Endothelial cell (in vitro differentiated cells): ENCODE results near the gene E2F7. TPM values are rescaled to one million over a fixed set of nuclear protein-coding genes. Genes with fewer than 3 reads are reported as not detected.

Source experiments
- DNase-seq: peaks from one replicate; pipeline ENCODE4 v3.0.0; 2021; ENCODE audit warnings: low spot score
- H3K27ac Mint-ChIP-seq: one replicate; pipeline ENCODE4 v1.8.0; 2021; ENCODE audit warnings: mixed read lengths, inconsistent platforms; ENCODE audit not compliant: unreplicated experiment
- H3K27me3 Mint-ChIP-seq: one replicate; pipeline ENCODE4 v1.8.0; 2021; ENCODE audit warnings: mild to moderate bottlenecking, moderate library complexity, mixed read lengths, inconsistent platforms; ENCODE audit not compliant: unreplicated experiment
- H3K36me3 Mint-ChIP-seq: one replicate; pipeline ENCODE4 v1.8.0; 2021; ENCODE audit warnings: mild to moderate bottlenecking, low read depth, mixed read lengths, inconsistent platforms; ENCODE audit not compliant: unreplicated experiment
- H3K4me1 Mint-ChIP-seq: one replicate; pipeline ENCODE4 v1.8.0; 2021; ENCODE audit warnings: mild to moderate bottlenecking, mixed read lengths, inconsistent platforms; ENCODE audit not compliant: unreplicated experiment
- H3K4me3 Mint-ChIP-seq: one replicate; pipeline ENCODE4 v1.8.0; 2021; ENCODE audit warnings: mild to moderate bottlenecking, mixed read lengths, inconsistent platforms; ENCODE audit not compliant: unreplicated experiment
- H3K9me3 Mint-ChIP-seq: one replicate; pipeline ENCODE4 v1.8.0; 2021; ENCODE audit warnings: mixed read lengths, inconsistent platforms; ENCODE audit not compliant: unreplicated experiment
- CTCF ChIP-seq: fragments of 200-600 bp; sonication (generic); IDR thresholded peaks from one replicate; pipeline ENCODE4 v1.5.0; 2021; ENCODE audit warnings: antibody characterized with exemption; ENCODE audit not compliant: unreplicated experiment
- total RNA-seq: library from RNA; stranded (reverse); fragmentation: NEBNext Ultra II Directional; extraction: Animal tissue kit (Norgen Biotek cat#: 25700); gene quantifications from one replicate; pipeline ENCODE4 v1.2.1, GENCODE V29; 2021; ENCODE audit not compliant: unreplicated experiment

The E2F7 gene
- total RNA-seq, 1 donor from 2014 or later: 6.2 TPM

- no peaks in the 10 kb centered on the region for H3K36me3 Mint-ChIP-seq
- no peak overlapping the region for H3K4me3 Mint-ChIP-seq
- no peak overlapping the region for H3K27ac Mint-ChIP-seq
- no peak for DNase-seq
- peaks cover 3% of the 10 kb centered on the region for H3K4me1 Mint-ChIP-seq
- no peak for TF ChIP-seq CTCF
- H3K9me3 Mint-ChIP-seq: no peaks in the 10 kb centered on the region
- peaks cover 1% of the 10 kb centered on the region for H3K27me3 Mint-ChIP-seq
These were observed 6.6 kb downstream of the E2F7 start for GRCh38 chr12:77058740-77059139.

- Mint-ChIP-seq H3K27ac (no peak overlapping the region), H3K4me1 (no peaks in the 10 kb centered on the region), H3K27me3 (no peaks in the 10 kb centered on the region), H3K9me3 (no peaks in the 10 kb centered on the region), H3K4me3 (no peak overlapping the region), H3K36me3 (no peaks in the 10 kb centered on the region)
- no peak for DNase-seq
- no peak for TF ChIP-seq CTCF
These were observed 10.5 kb downstream of the E2F7 start for GRCh38 chr12:77054851-77055250.

- DNase-seq: no peak
- no peak overlapping the region for H3K4me3 Mint-ChIP-seq
- H3K36me3 Mint-ChIP-seq: no peaks in the 10 kb centered on the region
- no peaks in the 10 kb centered on the region for H3K27me3 Mint-ChIP-seq
- no peaks in the 10 kb centered on the region for H3K4me1 Mint-ChIP-seq
- TF ChIP-seq CTCF: no peak
- H3K27ac Mint-ChIP-seq: no peak overlapping the region
- no peaks in the 10 kb centered on the region for H3K9me3 Mint-ChIP-seq
These were observed 12.1 kb downstream of the E2F7 start for GRCh38 chr12:77053259-77053658.

- H3K9me3 Mint-ChIP-seq: no peaks in the 10 kb centered on the region
- TF ChIP-seq CTCF: peak; percentile 91
- no peaks in the 10 kb centered on the region for H3K27me3 Mint-ChIP-seq
- H3K4me1 Mint-ChIP-seq: no peaks in the 10 kb centered on the region
- H3K4me3 Mint-ChIP-seq: no peak overlapping the region
- DNase-seq: peak; percentile 10
- no peak overlapping the region for H3K27ac Mint-ChIP-seq
- H3K36me3 Mint-ChIP-seq: peaks cover 3% of the 10 kb centered on the region
These were observed 15.5 kb downstream of the E2F7 start for GRCh38 chr12:77049767-77050353.

GRCh38 chr12:77047341-77048109 is 17.8 kb downstream of the E2F7 start:
- Mint-ChIP-seq H3K36me3 (peaks cover 10% of the 10 kb centered on the region), H3K9me3 (no peaks in the 10 kb centered on the region), H3K4me1 (no peaks in the 10 kb centered on the region), H3K4me3 (no peak overlapping the region), H3K27me3 (no peaks in the 10 kb centered on the region), H3K27ac (no peak overlapping the region)
- no peak for TF ChIP-seq CTCF
- DNase-seq: no peak
